Umbilical cord (tissue), 2 donors: ENCODE results near the gene CAMK2D. TPM values are rescaled to one million over a fixed set of nuclear protein-coding genes. Genes with fewer than 3 reads are reported as not detected.
A peak's percentile ranks its signal among the peaks of the same experiment; 100 is the strongest.

Experiments used
- DNase-seq: peaks from one replicate; pipeline ENCODE4 v3.0.0-alpha.2; 2015; ENCODE audit warnings: low spot score
- total RNA-seq: library from RNA; depleted of rRNA; stranded (reverse); fragments of >200 nt; gene quantifications from one replicate; pipeline ENCODE4 v1.2.3, GENCODE V29; 2014; ENCODE audit warnings: low replicate concordance; ENCODE audit not compliant: insufficient read depth

The CAMK2D gene
- total RNA-seq, 1 donor from 2014 or later = 129 TPM

DNA sequence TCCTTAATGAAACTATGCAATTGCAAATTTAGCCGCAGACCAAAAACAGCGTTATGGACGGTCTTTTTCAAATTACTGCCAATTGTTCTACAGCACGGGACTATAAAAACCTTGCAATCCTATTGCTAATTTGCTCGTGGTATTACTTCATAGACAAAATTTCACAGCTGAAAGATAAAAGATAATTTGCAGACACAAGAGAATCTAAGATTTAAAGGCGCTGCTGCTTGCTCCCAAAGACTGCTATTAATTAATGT lies 1.4 kb upstream of the CAMK2D start:
- DNase-seq = no peak

GRCh38 chr4:113762186-113763028 lies 869 bp upstream of the CAMK2D start:
- peak; percentile 100 for DNase-seq

DNA sequence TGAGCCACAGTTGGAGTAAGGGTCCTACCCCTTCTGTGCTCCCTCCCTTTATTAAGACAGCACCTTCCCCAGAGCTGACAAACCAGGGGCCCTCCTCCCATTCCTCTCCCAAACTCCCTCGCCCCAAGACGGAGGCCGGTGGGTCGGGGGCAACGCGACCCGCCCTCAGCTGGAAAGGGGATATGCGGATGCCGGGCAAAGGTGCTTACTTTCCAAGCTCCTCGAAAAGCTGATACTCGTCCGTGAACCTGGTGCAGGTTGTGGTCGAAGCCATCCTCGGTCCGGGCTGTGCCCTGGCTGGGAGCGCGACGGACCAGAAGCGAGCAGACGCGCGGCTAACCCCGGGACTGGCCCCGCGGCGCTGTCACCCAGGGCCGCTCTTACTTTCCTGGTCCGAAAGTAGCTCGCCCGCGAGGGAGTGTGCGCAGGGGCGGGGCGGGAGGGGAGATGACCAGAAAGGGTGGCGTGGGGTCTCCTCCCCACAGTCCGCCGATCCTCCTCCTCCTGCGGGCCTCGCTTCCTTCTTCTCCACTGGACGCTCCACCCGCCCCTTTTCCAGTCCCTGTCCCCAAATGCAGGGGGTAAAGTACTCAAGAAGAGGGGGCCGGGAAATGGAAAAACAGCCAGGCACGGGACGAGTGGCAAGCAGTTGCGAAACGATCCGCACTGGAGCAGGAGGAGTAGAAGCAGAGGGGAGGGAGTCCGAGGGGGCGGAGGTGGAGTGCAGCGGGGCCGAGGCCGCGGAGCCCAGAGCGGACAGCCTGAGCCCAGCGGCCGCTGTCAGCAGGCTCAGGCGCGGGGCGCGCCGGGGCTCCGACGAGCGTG lies 531 bp downstream of the CAMK2D start:
- peak; percentile 87 for DNase-seq

DNA sequence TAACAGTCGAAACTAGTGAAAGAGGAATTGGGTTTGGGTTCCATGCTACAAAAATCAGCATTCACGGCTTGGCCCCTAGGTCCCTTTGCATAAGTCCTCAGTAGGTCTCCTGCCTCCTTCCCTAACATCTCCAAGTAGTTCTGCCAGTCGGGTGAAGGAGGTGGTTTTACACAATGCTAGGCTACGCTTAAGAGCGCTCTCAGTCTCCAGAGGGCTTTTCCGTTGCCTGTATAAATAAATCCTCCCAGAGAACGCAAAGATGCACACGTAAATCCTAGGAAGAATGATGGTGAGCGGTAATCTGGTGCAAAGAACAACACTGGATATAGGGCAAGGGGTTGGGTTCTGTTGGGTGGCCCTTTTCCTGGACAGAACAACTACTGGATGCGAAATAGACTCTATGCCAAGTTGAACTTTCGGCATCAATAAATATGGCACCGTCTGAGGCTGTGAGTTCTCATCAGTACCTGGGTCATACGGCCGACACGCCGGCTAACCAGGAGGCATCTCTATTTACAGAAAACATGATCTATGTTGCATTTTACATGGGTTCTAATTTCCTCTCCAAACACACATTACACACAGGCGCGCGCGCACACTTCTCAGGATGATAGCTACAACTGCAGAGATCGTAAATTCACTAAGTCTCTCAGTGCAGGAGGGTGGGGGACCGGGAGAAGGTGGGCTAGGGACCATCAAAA lies 1.3 kb downstream of the CAMK2D start:
- DNase-seq = peak; percentile 61

DNA sequence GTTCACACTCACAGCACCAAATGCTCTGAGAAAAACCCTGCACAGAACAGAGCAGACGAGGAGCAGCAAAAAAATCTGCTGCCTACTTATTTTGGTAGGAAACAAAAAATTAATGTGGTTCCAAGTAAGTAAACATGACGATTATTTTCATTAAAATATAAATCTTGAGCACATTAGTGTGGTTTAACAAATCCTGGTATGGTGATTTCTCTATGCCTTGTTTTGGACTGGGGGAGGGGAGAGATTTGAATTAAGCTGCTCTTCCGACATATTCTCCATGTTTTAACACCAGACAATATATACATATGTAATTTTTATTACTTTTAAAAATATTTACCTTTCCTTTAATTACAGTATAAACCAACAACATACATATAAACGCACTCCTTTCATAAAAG lies 1.8 kb downstream of the CAMK2D start:
- DNase-seq = peak; percentile 30

- peak; percentile 38 for DNase-seq
These were observed 3.2 kb downstream of the CAMK2D start for GRCh38 chr4:113758372-113758771.

DNA sequence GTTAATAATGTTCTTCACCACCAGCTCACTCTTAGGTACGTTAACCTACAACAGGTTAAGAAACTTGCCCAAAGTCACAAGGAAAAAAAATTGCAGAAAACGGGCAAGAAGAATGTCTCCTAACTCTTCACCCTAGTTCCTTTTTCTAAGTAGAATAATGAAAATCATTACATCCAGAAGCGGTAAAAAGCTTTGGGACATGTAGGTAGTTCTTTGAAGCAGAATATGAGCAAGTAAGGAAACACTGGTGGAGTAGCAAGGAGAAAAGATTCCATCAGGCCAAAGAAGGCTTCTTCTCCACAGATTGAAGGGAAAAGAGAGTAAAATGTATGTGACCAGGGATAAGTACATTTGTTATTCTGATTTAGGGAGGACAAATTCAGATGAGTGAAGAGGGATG lies 4.1 kb downstream of the CAMK2D start:
- DNase-seq = no peak

DNA sequence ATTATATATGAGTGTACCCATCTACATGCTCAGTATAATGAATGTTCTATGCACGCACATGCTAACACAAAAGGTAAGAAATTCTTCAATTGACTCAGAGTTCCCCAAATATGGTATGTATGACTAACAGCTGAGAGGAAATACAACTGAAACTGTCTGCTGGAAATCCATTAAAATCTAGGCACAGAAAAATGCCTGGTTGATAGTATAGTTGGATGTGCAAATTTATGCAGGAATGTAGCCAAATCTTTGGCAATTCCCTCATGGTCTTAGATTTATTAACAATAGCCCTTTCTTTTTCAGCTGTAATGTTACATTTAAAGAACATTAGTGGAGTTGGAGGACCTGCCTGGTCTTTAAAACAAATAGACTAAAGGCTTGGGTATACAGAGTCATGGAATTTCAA lies 5.5 kb downstream of the CAMK2D start:
- DNase-seq = peak; percentile 22

- DNase-seq = no peak
These were observed 10.8 kb downstream of the CAMK2D start for GRCh38 chr4:113750734-113751133.

DNA sequence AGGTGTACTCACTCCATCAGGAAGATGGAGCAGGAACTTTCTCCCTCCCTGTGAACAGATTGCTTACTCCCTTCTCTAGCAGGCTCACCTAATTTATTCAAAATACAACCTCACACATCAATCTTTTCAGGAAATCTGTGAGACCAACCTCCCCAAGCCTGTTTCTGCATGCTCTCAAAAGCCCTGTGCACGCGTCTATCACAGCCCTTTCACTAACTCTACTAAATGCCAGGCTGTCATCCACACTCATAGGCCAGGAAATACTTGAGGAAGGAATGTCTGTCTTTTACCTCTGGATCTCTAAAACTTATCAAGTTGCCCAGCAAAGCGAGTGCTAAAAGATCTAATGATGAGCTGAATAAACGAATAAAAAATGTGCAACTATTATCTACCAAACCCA lies 11.2 kb downstream of the CAMK2D start:
- no peak for DNase-seq

DNA sequence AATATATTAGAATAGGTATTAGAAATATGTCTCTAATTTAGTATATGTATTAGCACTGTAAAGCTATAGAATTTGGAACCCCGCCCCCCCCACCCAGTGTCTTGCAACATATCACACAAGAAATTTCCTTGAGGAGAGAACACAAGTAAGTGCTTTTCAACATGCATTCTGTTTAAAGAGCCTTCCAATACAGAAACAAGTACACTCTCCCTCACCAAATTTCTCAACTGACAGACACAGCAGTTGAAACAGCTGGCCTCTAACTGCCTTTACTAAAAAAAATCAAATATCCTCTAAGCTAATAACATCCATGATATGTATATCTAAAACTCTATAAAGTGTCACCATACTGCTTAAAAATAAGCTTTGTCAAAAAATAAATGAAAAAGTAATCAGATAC lies 12.4 kb downstream of the CAMK2D start:
- DNase-seq = no peak

GRCh38 chr4:113747949-113748348 lies 13.6 kb downstream of the CAMK2D start:
- no peak for DNase-seq

DNA sequence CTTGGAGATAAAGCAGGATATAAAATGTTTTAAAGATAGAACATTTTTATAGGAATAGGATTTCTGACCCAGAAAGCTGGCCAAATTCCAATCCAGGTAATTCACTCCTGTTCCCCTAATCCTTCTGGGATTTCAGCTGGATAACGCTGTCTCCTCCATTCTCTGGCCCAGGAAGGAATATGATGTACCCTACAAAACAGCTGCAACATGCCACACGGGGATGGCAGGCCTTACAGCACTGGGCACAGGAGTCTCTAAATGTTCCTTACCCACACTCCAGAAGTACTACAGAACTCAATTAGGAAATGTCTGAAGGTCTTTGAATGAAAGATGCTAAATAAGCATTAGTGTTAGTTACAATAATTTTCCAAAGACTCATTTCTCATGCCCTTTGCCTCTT lies 15.8 kb downstream of the CAMK2D start:
- DNase-seq = no peak

- DNase-seq = no peak
These were observed 16.8 kb downstream of the CAMK2D start for GRCh38 chr4:113744667-113745240.

GRCh38 chr4:113743690-113744089 lies 17.8 kb downstream of the CAMK2D start:
- no peak for DNase-seq

DNA sequence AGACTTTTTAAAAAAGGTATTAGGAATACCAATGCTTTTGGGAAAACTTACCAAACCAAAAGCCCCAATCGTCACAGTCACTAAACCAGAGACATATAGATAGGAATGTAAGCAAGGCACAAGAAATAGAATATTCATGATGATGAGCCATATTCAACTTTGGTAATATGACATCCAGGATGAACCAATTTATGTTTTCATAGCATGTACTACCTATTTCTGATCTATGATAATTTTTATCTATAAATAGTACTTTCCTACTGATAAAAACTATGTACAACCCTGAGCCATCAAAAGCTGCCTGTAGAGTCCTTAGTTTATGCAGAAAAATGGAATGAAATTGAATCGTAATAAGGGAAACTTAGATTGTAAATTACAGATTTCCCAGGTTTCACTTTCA lies 18.9 kb downstream of the CAMK2D start:
- no peak for DNase-seq

DNA sequence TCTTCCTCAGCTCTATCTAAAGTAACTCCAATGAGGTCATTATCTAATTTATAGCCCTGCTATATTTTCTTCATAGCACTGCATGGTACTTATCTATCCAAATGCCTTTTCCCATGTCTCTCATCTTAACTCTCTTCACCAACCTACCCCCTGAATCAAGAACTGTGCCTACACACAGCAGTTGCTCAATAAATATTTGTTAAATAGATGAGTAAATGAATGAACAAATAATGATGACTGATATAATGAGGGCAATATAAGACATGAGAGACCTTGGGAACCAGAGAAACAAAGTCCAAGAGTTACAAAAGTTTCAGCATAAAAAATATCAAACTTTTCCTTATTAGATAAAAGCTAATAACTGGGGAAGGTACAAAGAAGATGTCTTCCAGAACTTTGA lies 19.6 kb downstream of the CAMK2D start:
- no peak for DNase-seq

GRCh38 chr4:113740857-113741379 lies 20.6 kb downstream of the CAMK2D start:
- no peak for DNase-seq

DNA sequence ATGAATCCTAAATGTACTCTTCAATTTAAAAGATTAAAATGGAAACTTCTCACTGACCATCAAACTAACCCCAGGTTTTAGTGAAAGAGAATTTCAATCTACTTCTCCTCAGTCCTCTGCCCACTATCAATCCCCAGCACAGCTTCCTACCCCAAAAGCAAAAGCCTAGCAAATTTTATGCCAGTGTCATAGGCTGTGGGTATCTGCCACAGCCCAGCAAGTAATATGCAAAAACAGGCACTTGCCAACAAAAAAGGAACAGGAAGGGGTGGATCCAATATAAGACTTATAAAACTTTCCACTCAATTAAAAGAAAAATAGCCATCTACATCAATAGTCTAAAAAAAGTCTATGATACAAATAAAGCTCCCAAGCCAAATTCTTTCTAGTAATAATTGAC lies 22.3 kb downstream of the CAMK2D start:
- no peak for DNase-seq

GRCh38 chr4:113738251-113738650 lies 23.3 kb downstream of the CAMK2D start:
- DNase-seq = no peak

DNA sequence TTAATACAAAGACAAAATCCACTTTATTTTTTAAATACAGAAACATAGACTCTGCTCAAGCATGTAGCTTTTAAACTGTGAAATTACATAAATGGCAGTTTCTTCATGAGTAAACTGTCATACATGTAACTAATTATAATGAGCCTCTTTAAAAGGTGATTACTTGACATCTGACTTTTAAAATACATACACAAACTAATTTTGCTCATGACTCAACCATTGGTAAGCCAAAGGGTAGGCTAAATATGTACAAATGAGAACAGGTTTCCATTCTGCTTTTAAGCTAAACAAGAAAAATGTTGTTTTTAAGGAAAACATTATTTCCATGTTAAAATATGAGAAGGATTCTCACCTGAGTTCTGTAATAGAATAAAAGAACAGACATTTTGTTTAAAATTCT lies 27.9 kb downstream of the CAMK2D start:
- DNase-seq = no peak

DNA sequence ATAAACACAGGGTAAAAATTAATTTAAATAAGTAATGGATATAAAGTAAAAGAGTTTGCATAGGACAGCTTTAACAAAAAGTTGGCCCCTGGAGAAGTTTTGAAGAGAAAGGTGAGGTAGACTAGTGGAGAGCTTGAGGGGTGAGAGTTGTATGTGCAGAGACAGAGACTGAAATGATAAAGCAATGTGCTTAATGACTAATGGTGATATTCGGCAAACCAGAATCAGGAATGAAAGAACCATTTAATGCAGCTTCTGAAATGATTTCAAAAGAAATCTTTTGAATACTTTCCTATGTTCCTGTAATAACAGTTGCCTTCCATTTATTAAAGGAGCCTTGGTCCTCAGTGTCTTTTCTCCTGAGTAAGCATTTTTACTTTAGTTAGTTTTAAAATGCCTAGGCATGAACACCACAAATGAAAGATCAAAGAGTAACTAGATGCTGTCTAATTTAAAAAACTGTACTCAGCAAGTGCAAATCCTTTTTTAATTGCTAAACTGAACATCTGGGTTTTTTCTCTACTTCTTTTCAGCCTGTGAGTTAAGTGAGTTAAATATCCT lies 28.5 kb downstream of the CAMK2D start:
- DNase-seq = no peak
